Epithelial cell of prostate (primary cell): ENCODE results near the gene BUD31.
"Not testable (repeated sequence)": the region's sequence is repeated elsewhere in the genome, so short reads cannot be mapped to it uniquely, and the experiment has no call there.

Experiments used
- DNase-seq: peaks from one replicate; pipeline ENCODE4 v3.0.0-alpha.2; 2011; ENCODE audit warnings: low read depth, low spot score
- H3K27ac ChIP-seq: fragments of 450-650 bp; 2 replicates; pipeline ENCODE4 v1.5.1; 2017; ENCODE audit warnings: mild to moderate bottlenecking

Gene BUD31

DNA sequence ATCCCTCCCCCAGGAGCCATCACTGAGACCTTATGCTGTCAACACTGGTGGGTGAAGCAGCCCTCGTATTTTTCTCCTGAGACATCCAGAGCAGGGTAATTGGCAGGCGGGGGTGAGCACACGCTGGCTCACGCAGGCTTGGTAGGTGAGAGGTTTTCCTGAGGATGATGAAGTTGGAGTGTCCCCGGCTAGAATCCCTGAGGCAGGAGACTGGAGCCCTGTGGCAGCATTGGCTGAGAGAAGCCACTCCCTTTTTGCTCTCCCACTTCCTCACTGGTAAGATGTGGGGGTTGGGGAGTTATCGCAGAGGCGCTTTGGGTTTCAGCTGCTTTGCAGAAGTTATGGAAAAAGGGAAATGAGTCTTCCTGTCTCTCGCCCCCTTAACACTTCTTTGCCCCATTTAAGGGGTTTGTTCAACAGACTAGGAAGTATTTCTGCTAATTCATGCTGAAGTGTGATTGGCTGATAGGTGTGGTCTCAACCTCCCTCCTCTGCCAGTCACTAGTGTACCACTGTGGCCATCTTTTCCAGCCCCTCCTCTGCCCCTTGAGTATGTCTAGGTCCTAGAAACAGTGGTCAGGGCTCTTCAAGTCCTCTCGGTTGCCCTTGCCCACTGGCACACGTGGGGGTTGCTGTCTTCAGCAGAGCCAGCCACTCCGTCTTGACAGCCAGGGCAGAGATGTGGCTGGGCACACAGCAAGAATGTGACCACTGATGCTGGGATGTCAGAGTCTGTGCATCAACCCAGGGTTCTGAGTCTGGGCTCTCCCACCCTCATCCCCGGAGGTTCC, 28.5 kb upstream of the BUD31 start:
- H3K27ac ChIP-seq: peak overlapping the region; percentile 89
- no peak for DNase-seq

DNA sequence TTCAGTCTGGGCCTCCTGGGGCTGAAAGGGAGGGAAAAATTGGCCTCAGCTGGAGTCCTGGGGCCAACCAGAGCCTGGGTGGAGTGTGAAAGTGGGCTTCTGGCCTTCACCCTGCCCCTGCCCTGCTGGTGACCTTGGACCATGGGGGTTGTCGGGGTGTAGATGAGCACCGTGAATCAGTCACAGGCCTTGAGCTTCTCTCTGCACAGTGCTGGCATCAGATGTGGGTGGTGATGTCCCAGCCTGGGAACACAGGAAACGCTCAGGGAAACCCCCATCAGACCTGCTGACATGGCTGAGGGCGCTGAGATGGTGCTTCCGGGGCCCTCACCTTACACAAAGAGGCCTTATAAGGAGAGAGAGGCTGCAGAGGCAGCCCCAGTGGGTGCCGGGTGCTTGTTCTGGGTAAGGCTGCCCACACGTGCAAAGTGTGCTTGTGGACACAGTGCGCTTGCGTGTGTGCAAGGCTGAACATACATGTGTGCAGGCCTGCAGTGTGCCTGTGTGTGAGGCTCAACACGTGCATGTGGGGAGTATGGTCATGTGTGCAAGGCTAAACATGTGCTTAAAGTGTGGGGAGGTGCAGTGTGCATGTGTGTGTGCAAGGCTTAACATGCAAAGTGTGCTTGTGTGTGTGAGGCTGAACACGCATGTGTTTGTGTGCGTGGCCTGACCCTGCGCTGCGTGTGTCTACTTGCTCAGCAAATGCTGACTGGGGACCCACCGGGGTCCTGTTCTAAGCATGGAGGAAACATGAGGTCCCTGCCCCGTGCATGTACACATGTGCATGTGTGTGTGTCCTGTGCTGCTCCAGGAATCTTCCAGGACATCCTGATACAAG, 27.7 kb upstream of the BUD31 start:
- no peak overlapping the region for H3K27ac ChIP-seq

DNA sequence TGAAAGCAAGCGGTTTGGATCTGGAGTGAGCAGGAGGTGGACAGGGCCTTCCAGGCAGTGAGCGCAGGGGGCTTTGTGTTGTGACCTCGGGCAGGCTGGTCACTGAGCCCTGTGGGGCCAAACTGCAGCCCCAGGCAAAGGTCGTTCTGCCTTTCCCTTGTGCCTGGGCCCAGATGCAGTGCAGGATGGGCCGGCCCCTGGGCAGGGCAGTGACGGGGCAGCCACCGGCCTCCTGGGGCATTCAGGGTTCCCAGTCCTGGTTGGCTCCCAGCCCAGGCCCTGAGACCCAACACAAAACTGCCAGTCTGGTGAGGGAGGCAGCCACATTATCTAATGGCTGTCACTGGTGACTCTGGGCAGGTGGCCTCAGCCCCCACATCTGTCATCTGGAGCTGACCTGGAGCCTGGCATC, 27.1 kb upstream of the BUD31 start:
- no peak overlapping the region for H3K27ac ChIP-seq
- DNase-seq: no peak

More for the DNA sequence above, 27.7 kb upstream of the BUD31 start:
- no peak for DNase-seq

DNA sequence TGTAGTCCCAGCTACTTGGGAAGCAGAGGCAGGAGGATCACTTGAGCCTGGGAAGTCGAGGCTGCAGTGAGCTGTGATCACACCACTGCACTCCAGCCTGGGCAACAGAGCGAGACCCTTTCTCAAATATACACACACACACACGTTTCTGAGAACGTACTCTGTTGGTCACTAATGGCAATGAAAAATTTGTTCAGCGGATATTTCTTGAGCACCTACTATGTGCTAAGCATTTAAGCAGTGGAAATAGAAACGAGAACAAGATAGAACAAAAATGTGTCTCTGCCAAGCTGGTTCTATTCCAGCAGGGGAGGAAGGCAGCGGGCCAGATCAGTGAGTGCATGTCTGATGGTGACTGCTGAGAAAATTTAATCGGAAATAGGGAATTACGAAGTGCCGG, 25.6 kb upstream of the BUD31 start:
- no peak for DNase-seq
- no peak overlapping the region for H3K27ac ChIP-seq

DNA sequence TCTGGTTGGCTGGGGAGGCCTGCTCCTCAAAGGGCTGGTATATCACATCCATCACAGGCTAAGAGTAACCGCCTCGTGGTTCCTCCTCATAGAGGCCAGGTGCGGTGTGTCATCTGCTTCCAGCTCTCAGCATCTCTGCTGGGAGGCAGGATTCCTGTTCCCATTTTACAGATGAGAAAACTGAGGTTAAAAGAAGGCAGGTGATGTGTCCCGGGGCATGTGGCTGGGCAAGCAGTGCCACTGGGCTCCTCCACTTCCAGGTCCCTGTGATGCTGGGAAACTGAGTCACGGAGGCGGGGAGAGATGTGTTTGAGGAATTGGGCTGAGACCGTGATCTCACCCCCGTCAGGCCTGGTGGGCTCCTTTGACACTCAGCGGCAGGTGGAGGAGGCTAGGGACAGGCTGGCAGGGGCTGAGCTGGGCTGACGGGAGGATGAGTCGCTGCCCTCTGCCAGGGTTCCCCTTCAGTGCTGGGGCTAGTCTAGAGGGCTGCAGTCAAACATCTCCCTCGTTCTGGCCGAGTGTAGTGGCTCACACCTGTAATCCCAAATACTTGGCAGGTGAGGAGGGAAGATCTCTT, 24.9 kb upstream of the BUD31 start:
- no peak overlapping the region for H3K27ac ChIP-seq
- DNase-seq: no peak

DNA sequence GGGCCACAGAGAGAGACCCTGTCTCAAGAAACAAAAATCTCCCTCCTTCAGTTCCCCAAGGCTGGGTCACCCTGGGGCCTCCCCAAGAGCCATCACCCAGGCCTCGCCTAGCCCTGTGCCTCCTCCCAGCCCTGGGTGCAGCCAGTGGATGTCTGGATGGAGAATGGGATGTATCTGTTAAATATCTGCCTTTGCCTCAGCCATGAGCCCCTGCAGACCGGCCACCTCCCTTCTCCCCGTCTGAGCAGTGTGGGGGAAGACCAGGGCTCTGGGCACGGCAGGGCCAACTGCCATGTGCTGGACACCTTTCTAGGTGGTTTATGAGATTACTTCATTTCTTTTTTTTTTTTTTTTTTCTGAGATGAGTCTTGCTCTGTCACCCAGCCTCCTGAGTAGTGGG, 24.2 kb upstream of the BUD31 start:
- no peak for DNase-seq
- H3K27ac ChIP-seq: no peak overlapping the region

DNA sequence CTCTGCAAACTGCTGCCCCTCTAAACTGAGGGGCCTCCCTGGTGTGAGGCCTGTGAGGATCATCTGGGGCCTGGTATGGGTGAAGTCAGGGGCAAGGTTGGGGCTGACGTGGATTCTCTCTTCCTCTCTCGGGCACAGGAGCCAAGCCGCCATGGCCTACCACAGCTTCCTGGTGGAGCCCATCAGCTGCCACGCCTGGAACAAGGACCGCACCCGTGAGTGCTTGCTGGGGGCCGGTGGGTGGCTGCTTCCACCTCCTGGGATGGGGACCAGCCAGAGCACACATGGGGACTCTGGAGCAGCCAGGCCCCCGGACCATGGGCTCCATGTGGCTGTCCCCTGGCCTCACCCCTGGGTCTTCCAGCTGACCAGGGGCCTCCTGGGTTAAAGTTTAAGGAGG, 23.2 kb upstream of the BUD31 start:
- DNase-seq: no peak
- H3K27ac ChIP-seq: no peak overlapping the region

DNA sequence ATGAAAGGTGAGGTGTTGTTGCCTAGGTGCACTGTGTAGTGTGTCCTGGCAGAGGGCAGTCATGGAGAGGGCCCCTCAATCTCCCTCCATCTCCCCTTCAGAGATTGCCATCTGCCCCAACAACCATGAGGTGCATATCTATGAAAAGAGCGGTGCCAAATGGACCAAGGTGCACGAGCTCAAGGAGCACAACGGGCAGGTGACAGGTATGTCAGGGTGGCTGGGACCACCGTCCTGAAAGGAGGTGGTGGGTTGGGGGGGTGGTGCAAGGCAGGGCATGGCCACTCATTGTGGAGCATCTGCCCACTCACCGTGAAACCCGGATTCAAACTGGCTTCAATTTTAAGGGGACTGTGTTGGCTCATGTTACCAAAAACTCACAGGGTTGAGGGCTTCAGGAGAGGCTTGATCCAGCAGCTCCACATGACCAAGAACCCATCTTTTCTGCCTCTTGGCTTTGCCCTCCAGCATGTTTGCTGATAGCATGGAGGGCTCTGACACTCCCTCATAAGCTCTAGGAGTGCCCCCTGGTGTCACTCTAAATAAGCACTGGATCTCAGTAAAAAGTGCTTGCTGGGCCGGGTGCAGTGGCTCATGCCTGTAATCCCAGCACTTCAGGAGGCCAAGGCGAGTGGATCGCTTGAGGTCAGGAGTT, 22.1 kb upstream of the BUD31 start:
- no peak overlapping the region for H3K27ac ChIP-seq
- no peak for DNase-seq

DNA sequence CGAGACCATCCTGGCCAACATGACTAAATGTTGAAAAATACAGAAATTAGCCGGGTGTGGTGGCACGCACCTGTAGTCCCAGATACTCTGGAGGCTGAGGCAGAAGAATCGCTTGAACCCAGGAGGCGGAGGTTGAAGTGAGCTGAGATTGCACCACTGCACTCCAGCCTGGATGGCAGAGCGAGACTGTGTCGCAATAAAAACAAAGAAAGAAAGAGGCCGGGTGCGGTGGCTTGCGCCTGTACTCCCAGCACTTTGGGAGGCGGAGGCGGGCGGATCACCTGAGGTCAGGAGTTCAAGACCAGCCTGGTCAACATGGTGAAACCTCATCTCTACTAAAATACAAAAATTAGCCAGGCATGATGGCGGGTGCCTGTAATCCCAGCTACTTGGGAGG, 21.5 kb upstream of the BUD31 start:
- not testable (repeated sequence) for H3K27ac ChIP-seq, DNase-seq

DNA sequence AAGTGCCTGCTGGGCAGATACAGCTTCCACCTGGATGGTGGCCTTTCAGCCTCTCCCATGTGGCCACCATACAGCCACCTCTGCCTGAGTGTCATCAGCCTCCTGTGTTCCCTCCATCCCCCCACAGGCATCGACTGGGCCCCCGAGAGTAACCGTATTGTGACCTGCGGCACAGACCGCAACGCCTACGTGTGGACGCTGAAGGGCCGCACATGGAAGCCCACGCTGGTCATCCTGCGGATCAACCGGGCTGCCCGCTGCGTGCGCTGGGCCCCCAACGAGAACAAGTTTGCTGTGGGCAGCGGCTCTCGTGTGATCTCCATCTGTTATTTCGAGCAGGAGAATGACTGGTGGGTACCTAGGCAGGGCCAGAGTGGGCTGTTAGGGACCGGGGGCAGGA, 20.9 kb upstream of the BUD31 start:
- no peak overlapping the region for H3K27ac ChIP-seq

DNA sequence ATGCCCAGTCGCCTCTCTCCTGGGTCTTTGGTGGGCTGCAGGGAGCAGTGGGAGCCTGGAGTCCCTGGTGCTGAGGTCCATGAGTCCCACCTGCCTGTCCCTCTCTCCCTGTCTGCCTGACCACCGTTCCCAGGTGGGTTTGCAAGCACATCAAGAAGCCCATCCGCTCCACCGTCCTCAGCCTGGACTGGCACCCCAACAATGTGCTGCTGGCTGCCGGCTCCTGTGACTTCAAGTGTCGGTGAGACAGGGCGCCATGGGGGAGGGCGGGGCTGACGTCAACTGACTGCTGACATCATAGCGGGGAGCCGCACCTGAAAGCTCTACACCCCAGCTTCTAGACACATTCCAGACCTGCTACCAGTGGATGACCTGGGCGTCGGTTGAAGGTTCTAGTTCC, 19.0 kb upstream of the BUD31 start:
- no peak for DNase-seq

More for the DNA sequence above, 20.9 kb upstream of the BUD31 start:
- DNase-seq: no peak

DNA sequence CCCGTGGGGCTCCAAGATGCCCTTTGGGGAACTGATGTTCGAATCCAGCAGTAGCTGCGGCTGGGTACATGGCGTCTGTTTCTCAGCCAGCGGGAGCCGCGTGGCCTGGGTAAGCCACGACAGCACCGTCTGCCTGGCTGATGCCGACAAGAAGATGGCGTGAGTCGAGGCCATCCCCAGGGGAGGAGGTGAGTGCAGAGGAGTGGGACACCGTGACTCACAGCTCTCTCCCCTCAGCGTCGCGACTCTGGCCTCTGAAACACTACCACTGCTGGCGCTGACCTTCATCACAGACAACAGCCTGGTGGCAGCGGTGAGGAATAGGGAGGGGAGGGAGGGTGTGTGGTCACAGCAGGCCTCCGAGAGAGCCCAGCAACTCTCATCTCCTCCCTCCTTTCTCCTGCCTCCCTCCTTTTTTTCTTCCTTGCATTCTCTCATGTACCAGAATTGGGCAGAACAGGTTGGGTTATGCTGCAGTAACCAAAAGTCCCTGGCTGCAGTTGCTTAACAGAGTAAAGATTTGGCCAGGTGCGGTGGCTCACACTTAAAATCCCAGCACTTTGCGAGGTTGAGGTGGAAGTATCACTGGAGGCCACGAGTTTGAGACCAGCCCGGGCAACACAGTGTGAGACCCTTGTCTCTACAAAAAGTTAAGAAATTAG, 17.7 kb upstream of the BUD31 start:
- H3K27ac ChIP-seq: no peak overlapping the region

More for the DNA sequence above, 19.0 kb upstream of the BUD31 start:
- no peak overlapping the region for H3K27ac ChIP-seq

DNA sequence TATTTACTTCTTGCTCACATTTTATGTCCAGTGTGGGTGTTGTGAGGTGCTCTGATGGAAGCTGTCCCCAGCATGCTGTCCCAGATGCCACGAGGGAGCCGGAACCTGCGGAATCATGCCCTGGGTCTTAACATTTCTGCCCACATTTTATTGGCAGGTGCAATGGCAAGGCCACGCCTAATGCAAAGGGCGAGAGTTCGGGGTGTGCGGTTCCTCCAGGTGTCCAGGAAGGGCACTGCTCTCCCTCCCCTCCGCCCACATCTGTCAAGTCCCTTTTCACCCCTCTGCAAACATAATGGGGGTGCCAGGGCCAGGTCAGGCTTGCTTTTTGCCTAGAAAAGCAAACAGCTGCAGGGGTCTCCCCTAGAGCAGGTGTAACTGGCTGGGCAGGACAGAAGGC, 16.7 kb upstream of the BUD31 start:
- peak overlapping the region; percentile 31 for H3K27ac ChIP-seq
- DNase-seq: no peak

More for the DNA sequence above, 17.7 kb upstream of the BUD31 start:
- no peak for DNase-seq

DNA sequence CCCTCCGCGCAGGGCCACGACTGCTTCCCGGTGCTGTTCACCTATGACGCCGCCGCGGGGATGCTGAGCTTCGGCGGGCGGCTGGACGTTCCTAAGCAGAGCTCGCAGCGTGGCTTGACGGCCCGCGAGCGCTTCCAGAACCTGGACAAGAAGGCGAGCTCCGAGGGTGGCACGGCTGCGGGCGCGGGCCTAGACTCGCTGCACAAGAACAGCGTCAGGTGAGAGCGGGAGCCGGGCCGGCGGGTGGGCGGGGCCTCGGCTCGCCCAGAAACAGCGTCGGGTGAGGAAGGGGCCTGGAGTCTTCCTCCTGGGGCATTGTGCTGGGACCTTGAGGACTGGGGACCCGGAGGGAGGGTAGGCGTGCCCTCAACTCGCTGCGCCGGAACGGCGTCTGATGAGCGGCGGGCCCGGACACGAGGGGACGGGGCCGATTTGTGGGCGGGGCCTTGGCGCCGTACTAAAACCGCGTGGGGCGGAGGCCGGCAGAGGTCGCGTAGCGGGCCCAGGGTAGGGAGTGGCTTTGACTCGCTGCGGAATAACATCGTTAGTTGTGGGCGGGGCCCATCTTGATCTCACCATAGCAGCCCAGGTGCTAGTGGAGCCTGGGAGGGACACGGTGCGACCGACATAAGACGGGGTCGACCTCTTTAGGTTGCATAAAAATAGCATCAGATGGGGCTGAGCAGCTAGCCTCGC, 16.0 kb upstream of the BUD31 start:
- H3K27ac ChIP-seq: peak overlapping the region; percentile 31
- DNase-seq: no peak

DNA sequence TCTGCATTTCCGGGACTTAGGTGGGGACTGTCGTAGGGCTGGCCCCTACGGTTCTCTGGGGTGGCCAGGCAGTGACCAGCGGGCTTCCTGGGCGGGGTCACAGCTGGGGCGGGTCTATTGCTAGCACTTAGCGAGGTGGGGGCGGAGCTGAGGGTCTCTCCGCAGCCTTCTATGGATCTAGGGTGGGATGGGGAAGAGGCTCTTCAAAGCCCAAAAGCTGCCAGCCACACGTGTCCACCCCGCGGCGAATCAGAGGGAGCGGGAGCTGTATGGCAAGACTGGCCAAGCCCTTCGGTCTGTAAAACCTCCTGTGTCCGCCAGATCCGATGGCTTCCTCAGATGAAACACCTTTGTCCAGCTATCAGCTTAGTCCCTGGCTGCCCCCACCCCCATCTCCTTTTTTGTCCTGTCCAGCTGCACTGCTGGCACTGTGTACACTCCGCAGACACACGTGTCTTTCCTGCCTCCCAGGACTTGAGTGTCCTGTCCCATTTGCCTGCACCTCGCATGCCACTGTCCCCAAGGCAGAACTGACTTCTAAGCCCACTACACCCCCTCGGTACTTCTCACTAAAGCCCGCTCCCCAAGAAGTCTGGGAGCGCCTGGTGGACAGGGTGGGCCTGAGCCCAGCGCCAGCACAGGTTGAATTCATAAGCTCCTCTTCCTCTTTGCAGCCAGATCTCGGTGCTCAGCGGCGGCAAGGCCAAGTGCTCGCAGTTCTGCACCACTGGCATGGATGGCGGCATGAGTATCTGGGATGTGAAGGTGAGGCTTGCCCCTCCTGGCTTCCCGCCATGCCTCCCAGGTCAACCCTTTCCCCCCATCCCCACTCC, 15.2 kb upstream of the BUD31 start:
- DNase-seq: no peak
- peak overlapping the region; percentile 31 for H3K27ac ChIP-seq

DNA sequence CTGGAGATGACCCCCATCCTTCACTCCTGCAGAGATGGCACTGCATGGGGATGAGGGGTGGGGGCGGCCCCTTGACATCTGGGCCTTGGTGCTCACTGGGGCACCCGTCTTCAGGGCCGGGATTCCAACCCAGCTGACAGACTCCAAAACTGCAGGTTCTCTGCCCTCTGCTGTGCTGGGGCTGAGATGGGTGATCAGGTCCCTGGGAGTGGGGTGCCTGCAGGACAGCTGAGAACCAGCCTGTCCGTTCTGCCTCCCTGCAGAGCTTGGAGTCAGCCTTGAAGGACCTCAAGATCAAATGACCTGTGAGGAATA, 14.6 kb upstream of the BUD31 start:
- no peak for DNase-seq
- no peak overlapping the region for H3K27ac ChIP-seq

DNA sequence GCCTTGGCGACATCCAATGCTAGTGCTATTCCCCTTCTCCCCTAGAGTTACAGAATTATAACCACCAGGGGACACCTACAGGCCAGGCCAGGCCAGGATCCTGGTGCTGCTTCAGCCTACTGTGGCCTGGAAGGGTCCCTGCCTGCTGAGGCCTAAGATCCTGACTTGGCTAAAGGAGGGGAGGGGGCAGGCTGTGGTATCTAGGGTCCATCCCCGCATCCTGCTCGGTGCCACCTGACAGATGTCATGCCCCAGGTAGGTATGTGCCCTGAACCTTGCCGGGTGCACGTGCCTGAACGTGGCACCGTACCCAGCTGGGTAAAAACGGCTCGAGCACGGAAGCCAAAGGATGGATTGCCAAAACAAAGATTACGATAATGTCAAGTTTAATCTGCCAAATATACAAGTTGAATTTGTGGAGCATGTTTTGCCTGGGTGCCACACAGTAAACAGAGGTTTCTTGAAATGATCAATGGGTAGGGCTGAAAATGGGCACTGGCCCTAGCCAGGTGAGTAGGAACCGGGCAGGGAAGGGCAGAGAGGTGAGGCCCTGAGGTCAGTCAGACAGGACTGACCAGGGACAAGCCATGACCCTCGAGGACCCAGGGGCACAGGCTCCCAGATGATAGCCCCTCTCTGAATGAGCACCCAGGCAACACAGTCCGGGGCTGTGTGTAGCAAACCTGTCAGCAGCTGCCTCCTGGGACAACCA, 13.0 kb upstream of the BUD31 start:
- H3K27ac ChIP-seq: no peak overlapping the region
- DNase-seq: no peak
